Psoas muscle (tissue), 8 donors: Measurements from ENCODE around the gene HIPK4. TPM values are rescaled to one million over a fixed set of nuclear protein-coding genes. Genes with fewer than 3 reads are reported as not detected.

Experiments
- ATAC-seq, 4 donors: fragments of 200-7000 bp; cut with Tn5 transposase; one replicate each; pipeline ENCODE4 v1.9.1; 2020; ENCODE audit warnings: moderate library complexity in 3 of 4, mild to moderate bottlenecking in 2 of 4
- DNase-seq, 2 donors: peaks; one replicate each; pipeline ENCODE4 v3.0.0-alpha.2; 2020
- H3K27ac ChIP-seq: fragments of 200-600 bp; one replicate; pipeline ENCODE4 v1.8.0; 2022
- H3K27me3 ChIP-seq, 3 donors: fragments of 200-600 bp in 1 of 3; one replicate each; pipeline versions ENCODE4 v1.6.1 to v1.8.0; 2013 to 2022; ENCODE audit warnings: low read length in 2 of 3, mild to moderate bottlenecking in 2 of 3, moderate library complexity in 1 of 3; ENCODE audit not compliant: insufficient read depth in 3 of 3
- H3K36me3 ChIP-seq, 2 donors: fragments of 200-600 bp in 1 of 2; one replicate each; pipeline versions ENCODE4 v1.6.1 to v1.8.0; 2013 to 2022; ENCODE audit warnings: low read depth in 1 of 2, mild to moderate bottlenecking in 1 of 2, moderate library complexity in 1 of 2; ENCODE audit not compliant: insufficient read depth in 1 of 2
- H3K4me1 ChIP-seq: fragments of 200-600 bp; one replicate; pipeline ENCODE4 v1.8.0; 2022
- H3K4me3 ChIP-seq: fragments of 200-600 bp; one replicate; pipeline ENCODE4 v1.8.0; 2022; ENCODE audit warnings: mild to moderate bottlenecking
- H3K9me3 ChIP-seq: fragments of 200-600 bp; one replicate; pipeline ENCODE4 v1.8.0; 2022
- WGBS, 3 donors: extraction: QIAGEN DNeasy Blood & Tissue Kit; methylation state at CpG; one replicate each; pipeline versions ENCODE4 v1.1.6 to v1.1.7; 2013; 5-methylcytosine and 5-hydroxymethylcytosine counted together
- intact Hi-C, 2 donors: fragments of 100-400 bp; cut with DNase I; formaldehyde crosslinking; loops; one replicate each; pipeline versions ENCODE4 v1.11.0 to v1.14.2; 2022
- polyA plus RNA-seq, 3 donors: library from polyadenylated mRNA; stranded (reverse); fragments of 200-250 nt; gene quantifications; one replicate each; pipeline ENCODE4 v1.2.3, GENCODE V29; 2013
- total RNA-seq, 4 donors: library from RNA; stranded (reverse); fragmentation: NEBNext Ultra II Directional in 2 of 4; extraction: Animal tissue kit (Norgen Biotek cat#: 25700) in 2 of 4; gene quantifications; one replicate each; pipeline versions ENCODE4 v1.2.1 to v1.2.4, GENCODE V29; 2021 to 2023
- TF ChIP-seq, protein P1 (sequence below): fragments of 200-600 bp; IDR thresholded peaks from one replicate; pipeline ENCODE4 v1.8.0; 2022; ENCODE audit warnings: antibody characterized with exemption
- donor health status: healthy with polysubstance abuse.
- donor health status: DM: no; HTN: no; CAD: no; lungs with moderate emphysema.
- donor health status: Bipolar disorder and iron deficiency.
- donor health status: healthy.
- donor health status: DM: yes; HTN: yes; CAD: no.
- donor health status: DM: no; HTN: no; CAD: no.
- donor health status: DM: no; HTN: no; CAD: no.
- donor health status: DM: yes; HTN: yes; CAD: no.

HIPK4 gene
- total and polyA plus RNA-seq, 7 donors, result 0.03 to 0.11 (median 0.08) TPM; not detected in 4

DNA sequence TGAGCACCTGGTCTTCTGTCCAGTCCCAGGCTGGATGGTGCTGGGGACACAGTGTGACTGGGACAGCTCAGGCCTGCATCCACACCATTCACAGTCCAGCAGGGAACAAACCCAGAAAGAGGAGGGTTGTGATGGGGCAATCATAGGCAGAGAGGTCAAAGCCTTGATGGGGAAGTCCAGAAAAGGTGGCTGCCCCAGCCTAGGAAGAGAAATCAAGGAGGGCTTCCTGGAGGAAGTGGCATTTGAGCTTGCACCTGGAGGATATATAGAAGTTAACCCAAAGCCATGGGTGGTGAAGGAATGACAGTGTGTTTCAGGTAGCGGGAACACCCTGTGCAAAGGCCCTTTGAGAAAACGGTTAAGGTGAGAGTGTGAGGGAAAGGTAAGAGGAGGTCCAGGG, 25.8 kb upstream of the HIPK4 start:
- H3K36me3 ChIP-seq, result no peaks in the 10 kb centered on the region
- H3K27me3 ChIP-seq, result no peaks in the 10 kb centered on the region
- ATAC-seq (no peak), DNase-seq (no peak)
- H3K4me1 ChIP-seq, result peaks cover 21% of the 10 kb centered on the region
- H3K27ac ChIP-seq, result peak overlapping the region; percentile 77
- 97 to 98% (median 97%) methylated on average over 2 of the region's 2 CpGs for WGBS, 3 donors
- intact Hi-C loops, result no loop called here
- H3K4me3 ChIP-seq, result no peak overlapping the region
- H3K9me3 ChIP-seq, result no peaks in the 10 kb centered on the region
- TF ChIP-seq, protein P1, sequence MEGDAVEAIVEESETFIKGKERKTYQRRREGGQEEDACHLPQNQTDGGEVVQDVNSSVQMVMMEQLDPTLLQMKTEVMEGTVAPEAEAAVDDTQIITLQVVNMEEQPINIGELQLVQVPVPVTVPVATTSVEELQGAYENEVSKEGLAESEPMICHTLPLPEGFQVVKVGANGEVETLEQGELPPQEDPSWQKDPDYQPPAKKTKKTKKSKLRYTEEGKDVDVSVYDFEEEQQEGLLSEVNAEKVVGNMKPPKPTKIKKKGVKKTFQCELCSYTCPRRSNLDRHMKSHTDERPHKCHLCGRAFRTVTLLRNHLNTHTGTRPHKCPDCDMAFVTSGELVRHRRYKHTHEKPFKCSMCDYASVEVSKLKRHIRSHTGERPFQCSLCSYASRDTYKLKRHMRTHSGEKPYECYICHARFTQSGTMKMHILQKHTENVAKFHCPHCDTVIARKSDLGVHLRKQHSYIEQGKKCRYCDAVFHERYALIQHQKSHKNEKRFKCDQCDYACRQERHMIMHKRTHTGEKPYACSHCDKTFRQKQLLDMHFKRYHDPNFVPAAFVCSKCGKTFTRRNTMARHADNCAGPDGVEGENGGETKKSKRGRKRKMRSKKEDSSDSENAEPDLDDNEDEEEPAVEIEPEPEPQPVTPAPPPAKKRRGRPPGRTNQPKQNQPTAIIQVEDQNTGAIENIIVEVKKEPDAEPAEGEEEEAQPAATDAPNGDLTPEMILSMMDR, result no peak

DNA sequence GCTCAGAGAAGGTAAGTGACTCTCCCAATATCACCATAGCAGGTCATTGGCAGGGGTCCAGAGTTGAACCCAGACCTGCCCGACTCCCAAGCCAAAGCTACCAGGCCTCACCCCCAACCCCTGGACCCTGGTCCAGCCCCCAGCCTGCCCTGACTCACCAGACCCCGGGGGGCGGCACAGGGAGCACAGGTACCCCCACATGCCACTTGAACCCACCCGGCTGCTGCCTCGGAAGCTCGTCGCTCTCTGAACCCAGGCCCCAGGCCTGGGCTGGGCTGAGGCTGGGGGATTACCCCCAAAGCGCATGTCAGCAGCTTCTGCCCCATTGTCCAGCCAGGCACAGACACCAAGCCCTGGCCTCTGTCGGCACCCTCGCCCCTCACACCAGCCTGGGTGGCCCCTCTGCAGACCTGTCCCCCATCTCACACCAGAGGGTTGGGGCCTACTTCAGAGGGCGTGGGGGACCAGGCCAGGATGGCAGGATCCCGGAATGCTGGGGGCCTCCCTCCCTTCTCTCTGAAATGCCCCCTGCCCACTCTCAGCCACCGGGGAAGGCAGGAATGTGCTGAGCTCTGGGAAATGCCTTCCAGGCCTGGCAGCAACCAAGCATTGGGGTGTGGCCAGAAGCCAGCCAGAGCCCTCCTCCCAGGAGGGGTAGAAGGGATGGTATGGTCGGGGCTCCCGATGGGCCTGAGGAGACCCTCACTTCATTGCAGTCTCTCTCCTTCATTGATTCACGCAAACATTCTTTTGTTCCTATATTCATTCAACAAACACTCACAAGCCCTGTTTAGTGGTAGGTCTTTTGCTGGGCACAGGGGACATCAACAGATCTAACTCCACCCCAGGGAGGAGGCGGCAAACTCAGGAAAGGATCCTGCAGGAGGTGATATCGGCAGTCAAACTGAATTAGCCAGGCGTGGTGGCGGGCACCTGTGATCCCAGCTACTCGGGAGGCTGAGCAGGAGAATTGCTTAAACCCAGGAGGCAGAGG, 24.9 kb upstream of the HIPK4 start:
- Histone ChIP-seq H3K9me3 (no peaks in the 10 kb centered on the region), H3K36me3 (no peaks in the 10 kb centered on the region), H3K4me3 (no peak overlapping the region), H3K4me1 (peaks cover 23% of the 10 kb centered on the region), H3K27ac (peak overlapping the region; percentile 36), H3K27me3 (no peaks in the 10 kb centered on the region)
- DNase-seq, result no peak
- 64 to 73% (median 73%) methylated on average over 21 of the region's 21 CpGs for WGBS, 3 donors
- TF ChIP-seq, protein P1, result no peak
- ATAC-seq, result no peak
- intact Hi-C loops, result loop anchor here in 1 of 2 donors (5.0 kb wide), 1 partner anchor 73 kb away; no protein-coding TSS in a partner anchor

DNA sequence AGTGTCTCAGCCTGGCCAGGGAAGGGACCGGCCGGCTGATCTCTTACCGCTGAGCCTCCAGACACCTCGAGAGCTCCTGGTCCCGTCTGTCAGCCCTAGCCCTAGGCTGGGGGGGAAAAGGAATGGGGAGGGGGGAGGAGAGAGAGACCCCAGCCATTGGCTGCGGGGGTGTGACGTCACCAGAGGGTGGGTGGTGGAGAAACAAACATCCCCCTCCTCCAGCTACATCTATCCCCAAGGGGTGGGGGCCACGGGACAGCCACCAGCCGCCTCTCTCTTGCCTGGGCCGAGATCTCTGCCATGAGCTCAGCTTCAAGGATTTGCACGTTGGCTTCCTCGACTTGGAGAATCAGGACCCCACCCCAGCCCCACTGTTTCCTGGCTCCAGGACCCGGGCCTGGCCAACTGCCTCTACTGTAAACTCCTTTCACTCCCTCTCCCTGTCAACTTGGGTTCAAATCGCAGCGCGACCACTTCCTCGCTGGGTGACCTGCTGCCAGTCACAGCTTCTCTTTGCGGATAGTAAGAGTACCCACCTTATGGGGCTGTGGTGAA, 23.4 kb upstream of the HIPK4 start, which contains the start of gene PRX:
Gene PRX (minus strand): TSS at position 88 of the 555 bp plus-strand sequence. CDS start 5,446 bp downstream, outside the sequence.
- no peak for DNase-seq
- Histone ChIP-seq H3K9me3 (no peaks in the 10 kb centered on the region), H3K36me3 (no peaks in the 10 kb centered on the region), H3K4me3 (no peak within 1 kb of the TSS), H3K4me1 (peaks cover 23% of the 10 kb centered on the region), H3K27ac (peak within 1 kb of the TSS; percentile 92), H3K27me3 (no peaks in the 10 kb centered on the region)
- 39 to 57% (median 51%) methylated on average over 17 to 18 of the region's 18 CpGs for WGBS, 3 donors
- ATAC-seq, result no peak
- TF ChIP-seq, protein P1, result no peak
- intact Hi-C loops, result loop anchor here in 1 of 2 donors (5.0 kb wide), 1 partner anchor 71 kb away; no protein-coding TSS in a partner anchor

DNA sequence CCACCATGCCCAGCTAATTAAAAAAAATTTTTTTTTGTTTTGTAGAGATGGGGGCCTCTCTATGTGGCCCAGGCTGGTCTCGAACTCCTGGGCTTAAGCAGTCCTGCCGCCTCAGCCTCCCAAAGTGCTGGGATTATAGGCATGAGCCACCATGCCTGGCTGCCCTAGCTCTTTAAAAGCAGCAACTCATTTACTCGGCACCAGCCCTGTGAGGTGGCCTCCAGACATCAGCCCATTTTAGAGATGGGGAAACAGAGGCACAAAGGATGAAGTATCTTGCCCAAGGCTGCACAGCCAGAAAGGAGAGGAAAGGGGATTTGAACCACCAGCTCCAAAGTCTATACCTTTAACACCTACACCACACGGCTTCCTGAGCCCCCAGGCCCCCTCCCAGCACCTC, 22.9 kb upstream of the HIPK4 start:
- H3K4me1 ChIP-seq, result peaks cover 23% of the 10 kb centered on the region
- ATAC-seq (no peak), DNase-seq (no peak)
- 77 to 87% (median 77%) methylated on average over 4 of the region's 4 CpGs for WGBS, 3 donors
- TF ChIP-seq, protein P1, result no peak
- peak overlapping the region; percentile 92 for H3K27ac ChIP-seq
- no peak overlapping the region for H3K4me3 ChIP-seq
- no peaks in the 10 kb centered on the region for H3K27me3 ChIP-seq
- intact Hi-C loops, result loop anchor here in 1 of 2 donors (5.0 kb wide), 1 partner anchor 71 kb away; no protein-coding TSS in a partner anchor
- no peaks in the 10 kb centered on the region for H3K36me3 ChIP-seq
- no peaks in the 10 kb centered on the region for H3K9me3 ChIP-seq
